Limb (tissue), 2 donors: ENCODE measurements around the gene CA5A.

ENCODE experiments used
- DNase-seq, 2 donors: peaks; one replicate each; pipeline ENCODE4 v3.0.0-alpha.2; 2016; ENCODE audit errors: extremely low spot score in 2 of 2

CA5A gene

DNA sequence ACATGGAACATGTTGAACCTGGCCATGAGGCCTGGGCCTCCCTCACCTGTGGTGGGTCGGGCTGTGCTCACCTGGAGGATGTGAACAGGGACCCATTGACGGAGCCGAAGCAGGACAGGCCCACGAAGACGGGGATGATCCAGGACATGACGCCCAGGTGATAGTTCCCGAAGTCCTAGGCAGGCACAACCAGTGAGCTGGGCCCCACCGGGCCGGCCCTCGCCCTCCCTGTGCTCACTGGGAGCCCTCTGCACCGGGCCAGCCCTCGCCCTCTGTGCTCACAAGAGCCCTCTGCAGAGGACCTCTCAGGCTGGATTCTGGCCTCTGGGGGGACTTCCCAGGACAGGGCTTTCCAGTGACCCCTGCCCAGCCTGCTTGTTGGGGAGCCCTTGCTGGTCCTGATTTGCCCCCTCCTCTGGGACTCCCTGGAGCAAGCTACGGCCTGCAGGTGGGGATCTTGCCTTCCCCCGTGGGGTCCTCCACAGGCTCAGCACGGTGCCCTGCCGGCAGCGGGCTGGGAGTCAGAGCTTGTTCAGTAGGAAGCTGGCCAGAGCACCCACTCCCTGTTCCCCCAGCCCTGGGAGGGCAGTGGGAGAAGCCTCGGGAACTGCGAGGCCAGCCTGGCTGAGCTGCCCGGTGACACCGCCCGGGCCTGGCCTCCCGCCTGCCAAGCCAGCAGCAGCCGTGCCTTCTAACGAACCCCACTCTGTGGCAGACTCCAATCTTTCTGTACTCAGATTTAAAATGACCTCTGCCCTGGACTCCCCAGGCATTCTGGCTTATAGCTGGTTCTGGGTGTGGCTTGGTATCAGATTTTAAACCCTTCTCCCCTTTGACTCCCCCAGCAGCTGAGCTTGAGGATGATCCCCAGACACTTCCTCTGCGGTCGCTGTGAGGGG lies 97.4 kb downstream of the CA5A start:
- DNase-seq: no peak
